K562 (cell line): ENCODE measurements around the gene P4HB. TPM values are rescaled to one million over a fixed set of nuclear protein-coding genes. Genes with fewer than 3 reads are reported as not detected.

Source experiments
- ARID1B ChIP-seq: fragments of 450-650 bp; IDR thresholded peaks from 2 replicates; pipeline ENCODE4 v1.6.1; 2016; ENCODE audit warnings: antibody characterized with exemption, mild to moderate bottlenecking, inconsistent platforms
- CBFA2T2 ChIP-seq: fragments of 450-650 bp; conservative IDR thresholded peaks from 2 replicates; pipeline ENCODE4 v1.6.1; 2017; ENCODE audit warnings: mild to moderate bottlenecking
- EHMT2 ChIP-seq: fragments of 450-650 bp; IDR thresholded peaks from 2 replicates; pipeline ENCODE4 v1.6.1; 2018; ENCODE audit warnings: antibody characterized with exemption
- GABPB1 ChIP-seq: sonication (generic); formaldehyde crosslinking; IDR thresholded peaks from 2 replicates; pipeline ENCODE4 v1.8.0; 2022; ENCODE audit warnings: mild to moderate bottlenecking, missing genetic modification reagents
- KAT7 ChIP-seq: sonication (generic); formaldehyde crosslinking; IDR thresholded peaks from 2 replicates; pipeline ENCODE4 v1.8.0; 2022; ENCODE audit warnings: missing genetic modification reagents, mild to moderate bottlenecking, borderline replicate concordance
- KDM5B ChIP-seq: fragments of 200-600 bp; sonication (generic); IDR thresholded peaks from 2 replicates; pipeline ENCODE4 v1.6.1; 2012; ENCODE audit warnings: low read depth, mild to moderate bottlenecking, moderate library complexity, low read length, control low read depth, inconsistent platforms; ENCODE audit not compliant: insufficient replicate concordance
- LEF1 ChIP-seq: fragments of 450-650 bp; IDR thresholded peaks from 2 replicates; pipeline ENCODE4 v1.6.1; 2016; ENCODE audit warnings: mild to moderate bottlenecking
- NEUROD1 ChIP-seq: fragments of 150-350 bp; IDR thresholded peaks from 2 replicates; pipeline ENCODE4 v1.6.1; 2014; ENCODE audit warnings: borderline replicate concordance, low read length, low read depth; ENCODE audit not compliant: partially characterized antibody
- POLR2AphosphoS2 ChIP-seq: IDR thresholded peaks from 2 replicates; pipeline ENCODE4 v1.6.1; 2012; ENCODE audit warnings: low read length, improper control_type of control experiment
- STAT5B ChIP-seq: fragments of 250-450 bp; sonication (Bioruptor Pico); IDR thresholded peaks from 2 replicates; pipeline ENCODE4 v1.8.0; 2021; ENCODE audit warnings: mild to moderate bottlenecking, inconsistent platforms
- TCF15 ChIP-seq: fragments of 250-450 bp; sonication (Bioruptor Pico); IDR thresholded peaks from 2 replicates; pipeline ENCODE4 v1.8.0; 2022; ENCODE audit warnings: moderate library complexity, mild to moderate bottlenecking, inconsistent platforms
- TEAD1 ChIP-seq, 2 experiments: fragments of 450-650 bp in 1 of 2; sonication (generic) in 1 of 2; formaldehyde crosslinking; IDR thresholded peaks; 2 replicates each; pipeline versions ENCODE4 v1.4.0 to v1.8.0; 2020 to 2022; ENCODE audit warnings: mild to moderate bottlenecking in 2 of 2, missing genetic modification reagents in 1 of 2
- TEAD4 ChIP-seq, 2 experiments: sonication (generic) in 1 of 2; formaldehyde crosslinking in 1 of 2; IDR thresholded peaks; 2 replicates each; pipeline versions ENCODE4 v1.6.1 to v1.8.0; 2012 to 2022; ENCODE audit warnings: borderline replicate concordance in 1 of 2, inconsistent platforms in 1 of 2, low read length in 1 of 2, mild to moderate bottlenecking in 1 of 2, missing genetic modification reagents in 1 of 2
- TSHZ1 ChIP-seq: fragments of 250-450 bp; sonication (Bioruptor Pico); IDR thresholded peaks from 2 replicates; pipeline ENCODE4 v1.4.0; 2020; ENCODE audit warnings: mild to moderate bottlenecking, moderate library complexity
- XRCC5 ChIP-seq: fragments of 200-400 bp; formaldehyde crosslinking; IDR thresholded peaks from 2 replicates; pipeline ENCODE4 v1.6.1; 2017; ENCODE audit warnings: low read depth, mild to moderate bottlenecking, low read length
- polyA plus RNA-seq, 8 experiments: library from polyadenylated mRNA; depleted of rRNA in 4 of 8; stranded (reverse) in 5 of 8; unstranded in 3 of 8; fragments of >200 nt; fragmentation: Nextera tagmentation in 2 of 8; fragmentation: Illumina TruSeq in 1 of 8; extraction: Ambion mirVana in 2 of 8; extraction: Trizol in 1 of 8; gene quantifications; 2 replicates each; pipeline versions ENCODE4 v1.2.1 to v1.2.3, GENCODE V29; 2011 to 2014; ENCODE audit warnings: inconsistent platforms in 1 of 8, missing spikeins in 1 of 8
- total RNA-seq, 7 experiments: library from RNA; depleted of rRNA in 6 of 7; stranded (reverse); fragments of >200 nt in 6 of 7; fragmentation: Illumina TruSeq in 2 of 7; extraction: Trizol in 2 of 7; gene quantifications; 2 replicates each; pipeline versions ENCODE4 v1.2.1 to v1.2.3, GENCODE V29; 2011 to 2021; ENCODE audit warnings: low replicate concordance in 1 of 7
- TF ChIP-seq, protein P1 (sequence below): fragments of 450-650 bp; formaldehyde crosslinking; IDR thresholded peaks from 2 replicates; pipeline ENCODE4 v1.4.0; 2020; ENCODE audit warnings: mild to moderate bottlenecking, mixed read lengths
- TF ChIP-seq, protein P2 (sequence below): sonication (generic); formaldehyde crosslinking; IDR thresholded peaks from 2 replicates; pipeline ENCODE4 v1.8.0; 2022; ENCODE audit warnings: mild to moderate bottlenecking, missing genetic modification reagents
- TF ChIP-seq, protein P3 (sequence below): fragments of 250-450 bp; sonication (Bioruptor Pico); IDR thresholded peaks from 2 replicates; pipeline ENCODE4 v1.4.0; 2020

Gene P4HB
- total and polyA plus RNA-seq, 9 of the 15 experiments (the other 6 are each of a cell fraction or from before 2014, with no cell fraction given), result 4.4 to 645 (median 325) TPM

DNA sequence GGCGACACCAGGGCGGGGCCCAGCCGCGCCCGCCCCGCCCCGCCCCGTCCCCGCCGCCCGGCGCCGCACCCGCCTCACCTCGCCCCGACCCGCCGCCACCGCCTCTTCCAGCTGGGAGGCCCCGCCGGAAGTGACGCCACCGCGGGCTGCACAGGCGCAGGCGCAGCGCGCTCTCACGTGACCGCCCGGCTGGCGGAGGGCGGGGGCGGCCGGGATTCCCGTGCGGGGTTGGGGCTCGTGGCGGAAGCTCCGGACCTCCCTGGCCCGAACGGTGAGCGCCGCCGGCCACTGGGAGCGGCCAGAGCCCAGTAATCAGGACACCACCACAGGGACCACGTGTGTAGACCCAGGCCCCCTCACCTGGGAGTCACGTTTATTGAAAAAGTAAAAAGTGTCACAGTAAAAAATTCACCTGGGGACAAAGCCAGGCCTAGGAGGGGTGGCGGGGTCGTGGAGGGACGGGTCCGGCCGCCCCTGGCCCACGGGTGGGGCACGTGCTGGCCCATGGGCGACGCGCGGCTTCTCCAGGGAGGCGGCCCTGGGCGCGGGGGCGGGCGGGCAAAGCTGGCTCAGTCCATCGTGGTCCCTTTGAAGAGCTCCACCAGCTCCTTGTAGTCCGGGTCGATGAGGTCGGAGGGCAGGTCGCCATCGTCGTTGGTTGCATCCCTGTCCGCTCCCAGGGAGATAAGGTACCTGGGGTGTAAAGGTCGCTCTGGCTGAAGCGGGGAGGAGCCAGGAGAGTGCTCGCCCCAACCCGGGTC lies 27.0 kb downstream of the P4HB start, which contains the start of gene MCRIP1 (continued):
- TF ChIP-seq GABPB1 (CRISPR knock-in tag), result peak; percentile 94
- 0 out of 2 replicates have a peak, but pooled peaks have one; percentile 28 for TF ChIP-seq STAT5B (CRISPR knock-in tag)
- no peak for TF ChIP-seq POLR2AphosphoS2
- peak; percentile 60 for TF ChIP-seq LEF1
- TF ChIP-seq EHMT2, result no peak
- TF ChIP-seq, protein P1, sequence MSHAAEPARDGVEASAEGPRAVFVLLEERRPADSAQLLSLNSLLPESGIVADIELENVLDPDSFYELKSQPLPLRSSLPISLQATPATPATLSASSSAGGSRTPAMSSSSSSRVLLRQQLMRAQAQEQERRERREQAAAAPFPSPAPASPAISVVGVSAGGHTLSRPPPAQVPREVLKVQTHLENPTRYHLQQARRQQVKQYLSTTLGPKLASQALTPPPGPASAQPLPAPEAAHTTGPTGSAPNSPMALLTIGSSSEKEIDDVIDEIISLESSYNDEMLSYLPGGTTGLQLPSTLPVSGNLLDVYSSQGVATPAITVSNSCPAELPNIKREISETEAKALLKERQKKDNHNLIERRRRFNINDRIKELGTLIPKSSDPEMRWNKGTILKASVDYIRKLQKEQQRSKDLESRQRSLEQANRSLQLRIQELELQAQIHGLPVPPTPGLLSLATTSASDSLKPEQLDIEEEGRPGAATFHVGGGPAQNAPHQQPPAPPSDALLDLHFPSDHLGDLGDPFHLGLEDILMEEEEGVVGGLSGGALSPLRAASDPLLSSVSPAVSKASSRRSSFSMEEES (CRISPR knock-in tag), result peak; percentile 98
- TF ChIP-seq ARID1B, result 0 out of 2 replicates have a peak, but pooled peaks have one; percentile 9
- TF ChIP-seq TEAD4 (IDR thresholded peaks at IDR 0.05; ENCODE audit: low read length), result 0 out of 2 replicates have a peak, but pooled peaks have one; percentile 9
- TF ChIP-seq TEAD4 (CRISPR knock-in tag; IDR thresholded peaks at IDR 0.05; ENCODE audit: borderline replicate concordance), result no peak
- TF ChIP-seq KDM5B, result peak; percentile 74
- no peak for TF ChIP-seq TSHZ1 (CRISPR knock-in tag)
- TF ChIP-seq, protein P2, sequence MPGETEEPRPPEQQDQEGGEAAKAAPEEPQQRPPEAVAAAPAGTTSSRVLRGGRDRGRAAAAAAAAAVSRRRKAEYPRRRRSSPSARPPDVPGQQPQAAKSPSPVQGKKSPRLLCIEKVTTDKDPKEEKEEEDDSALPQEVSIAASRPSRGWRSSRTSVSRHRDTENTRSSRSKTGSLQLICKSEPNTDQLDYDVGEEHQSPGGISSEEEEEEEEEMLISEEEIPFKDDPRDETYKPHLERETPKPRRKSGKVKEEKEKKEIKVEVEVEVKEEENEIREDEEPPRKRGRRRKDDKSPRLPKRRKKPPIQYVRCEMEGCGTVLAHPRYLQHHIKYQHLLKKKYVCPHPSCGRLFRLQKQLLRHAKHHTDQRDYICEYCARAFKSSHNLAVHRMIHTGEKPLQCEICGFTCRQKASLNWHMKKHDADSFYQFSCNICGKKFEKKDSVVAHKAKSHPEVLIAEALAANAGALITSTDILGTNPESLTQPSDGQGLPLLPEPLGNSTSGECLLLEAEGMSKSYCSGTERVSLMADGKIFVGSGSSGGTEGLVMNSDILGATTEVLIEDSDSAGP (CRISPR knock-in tag), result no peak
- no peak for TF ChIP-seq KAT7 (CRISPR knock-in tag)
- TF ChIP-seq, protein P3, sequence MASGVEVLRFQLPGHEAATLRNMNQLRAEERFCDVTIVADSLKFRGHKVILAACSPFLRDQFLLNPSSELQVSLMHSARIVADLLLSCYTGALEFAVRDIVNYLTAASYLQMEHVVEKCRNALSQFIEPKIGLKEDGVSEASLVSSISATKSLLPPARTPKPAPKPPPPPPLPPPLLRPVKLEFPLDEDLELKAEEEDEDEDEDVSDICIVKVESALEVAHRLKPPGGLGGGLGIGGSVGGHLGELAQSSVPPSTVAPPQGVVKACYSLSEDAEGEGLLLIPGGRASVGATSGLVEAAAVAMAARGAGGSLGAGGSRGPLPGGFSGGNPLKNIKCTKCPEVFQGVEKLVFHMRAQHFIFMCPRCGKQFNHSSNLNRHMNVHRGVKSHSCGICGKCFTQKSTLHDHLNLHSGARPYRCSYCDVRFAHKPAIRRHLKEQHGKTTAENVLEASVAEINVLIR, result peak; percentile 73; the same call in 1 of the 2 replicates
- peak; percentile 41 for TF ChIP-seq CBFA2T2
- peak in 1 of 2 experiments; percentile 83; a peak in 2 of 4 replicates for TF ChIP-seq TEAD1 (CRISPR knock-in tag; IDR thresholded peaks at IDR 0.05)
- no peak for TF ChIP-seq XRCC5
- TF ChIP-seq TCF15 (CRISPR knock-in tag), result no peak
- TF ChIP-seq NEUROD1, result peak; percentile 19
